Adrenal gland (tissue), 12 donors: ENCODE measurements around the gene PTPN18. TPM values are rescaled to one million over a fixed set of nuclear protein-coding genes. Genes with fewer than 3 reads are reported as not detected.
A peak's percentile ranks its signal among the peaks of the same experiment; 100 is the strongest.

ENCODE experiments used
- DNase-seq, 7 donors: peaks; one replicate each; pipeline ENCODE4 v3.0.0-alpha.2; 2019 to 2020
- H3K27ac ChIP-seq, 5 donors: fragments of 200-600 bp; sonication (generic) in 4 of 5; 1 replicate in 3 of 5; 2 replicates in 2 of 5; pipeline versions ENCODE4 v1.5.1 to v1.8.0; 2016 to 2020; ENCODE audit warnings: mild to moderate bottlenecking in 1 of 5
- H3K27me3 ChIP-seq: fragments of 200-600 bp; 2 replicates; pipeline ENCODE4 v1.8.0; 2021
- H3K36me3 ChIP-seq, 2 donors: fragments of 200-600 bp; replicated peaks in 1 of 2; 1 replicate in 1 of 2; 2 replicates in 1 of 2; pipeline versions ENCODE4 v1.5.1 to v1.8.0; 2018 to 2022
- H3K4me1 ChIP-seq, 2 donors: fragments of 200-600 bp; replicated peaks in 1 of 2; 1 replicate in 1 of 2; 2 replicates in 1 of 2; pipeline versions ENCODE4 v1.5.1 to v1.8.0; 2018 to 2021
- H3K4me3 ChIP-seq, 4 donors: fragments of 200-600 bp; sonication (generic) in 3 of 4; one replicate each; pipeline ENCODE4 v1.5.1; 2016 to 2018
- H3K9me3 ChIP-seq, 3 donors: fragments of 200-600 bp; sonication (generic) in 1 of 3; replicated peaks in 1 of 3; 1 replicate in 2 of 3; 2 replicates in 1 of 3; pipeline versions ENCODE4 v1.5.1 to v1.8.0; 2016 to 2021
- POLR2A ChIP-seq, 2 donors: fragments of 450-650 bp; IDR thresholded peaks; one replicate each; pipeline ENCODE4 v1.6.1; 2017; ENCODE audit warnings: antibody characterized with exemption in 2 of 2, mild to moderate bottlenecking in 2 of 2, moderate library complexity in 1 of 2
- WGBS, 4 donors: extraction: QIAGEN DNeasy Blood & Tissue Kit in 2 of 4; methylation state at CpG; one replicate each; pipeline versions ENCODE4 v1.1.5 to v1.1.7; 2013 to 2017; 5-methylcytosine and 5-hydroxymethylcytosine counted together
- intact Hi-C, 2 donors: fragments of 100-400 bp; cut with DNase I; formaldehyde crosslinking; loops; one replicate each; pipeline versions ENCODE4 v1.14.1 to v1.15.0; 2022 to 2023
- polyA plus RNA-seq, 3 donors: library from polyadenylated mRNA; stranded (reverse); fragments of 200-250 nt in 2 of 3; fragments of 350-450 nt in 1 of 3; fragmentation: Illumina TruSeq in 1 of 3; extraction: RNeasy Lipid Tissue Mini Kit (QIAGEN cat#74804) in 1 of 3; gene quantifications; one replicate each; pipeline ENCODE4 v1.2.3, GENCODE V29; 2013 to 2014
- total RNA-seq, 9 donors: library from RNA; depleted of rRNA in 4 of 9; stranded (reverse); fragments of >200 nt in 4 of 9; fragments of 120-200 nt in 1 of 9; fragmentation: NEBNext Ultra II Directional in 1 of 9; extraction: Animal tissue kit (Norgen Biotek cat#: 25700) in 1 of 9; gene quantifications; one replicate each; pipeline versions ENCODE4 v1.1.0 to v1.2.4, GENCODE V29; 2013 to 2023
- TF ChIP-seq, protein P1 (sequence below), 6 experiments: fragments of 450-650 bp in 4 of 6; fragments of 200-600 bp in 2 of 6; sonication (generic) in 1 of 6; IDR thresholded peaks; 1 replicate in 5 of 6; 2 replicates in 1 of 6; pipeline versions ENCODE4 v1.5.1 to v1.8.0; 2016 to 2021; ENCODE audit warnings: antibody characterized with exemption in 6 of 6, mild to moderate bottlenecking in 2 of 6, moderate library complexity in 1 of 6
- donor health status: healthy with polysubstance abuse.
- donor health status: Bipolar disorder and iron deficiency.
- donor health status: DM: yes; HTN: yes; CAD: no.
- donor health status: DM: no; HTN: no; CAD: no.
- donor health status: DM: no; HTN: no; CAD: no.
- donor health status: DM: yes; HTN: yes; CAD: no.

Gene PTPN18
- total and polyA plus RNA-seq, 12 donors, result 7.4 to 74.1 (median 42.1) TPM

DNA sequence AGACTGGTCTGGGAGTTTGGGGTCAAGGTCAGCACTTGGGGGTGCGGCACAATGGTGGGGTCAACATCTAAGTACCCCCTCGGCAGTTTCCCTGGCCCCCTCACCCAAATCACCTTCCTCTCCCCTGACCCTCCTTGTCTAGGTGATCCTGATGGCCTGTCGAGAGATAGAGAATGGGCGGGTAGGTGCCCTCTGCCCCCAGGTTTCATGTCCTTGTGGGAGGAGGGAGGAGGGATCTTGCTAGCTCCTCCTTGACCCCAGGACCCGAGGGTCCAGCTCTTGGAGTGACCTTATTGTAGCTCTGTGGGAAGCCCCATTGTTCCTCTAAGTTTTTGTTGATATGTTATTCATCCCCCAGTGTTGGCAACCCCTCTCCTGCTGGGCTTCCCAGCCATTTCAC is 3.6 kb downstream of the PTPN18 start:
- no peaks in the 10 kb centered on the region for H3K36me3 ChIP-seq
- TF ChIP-seq, protein P1, sequence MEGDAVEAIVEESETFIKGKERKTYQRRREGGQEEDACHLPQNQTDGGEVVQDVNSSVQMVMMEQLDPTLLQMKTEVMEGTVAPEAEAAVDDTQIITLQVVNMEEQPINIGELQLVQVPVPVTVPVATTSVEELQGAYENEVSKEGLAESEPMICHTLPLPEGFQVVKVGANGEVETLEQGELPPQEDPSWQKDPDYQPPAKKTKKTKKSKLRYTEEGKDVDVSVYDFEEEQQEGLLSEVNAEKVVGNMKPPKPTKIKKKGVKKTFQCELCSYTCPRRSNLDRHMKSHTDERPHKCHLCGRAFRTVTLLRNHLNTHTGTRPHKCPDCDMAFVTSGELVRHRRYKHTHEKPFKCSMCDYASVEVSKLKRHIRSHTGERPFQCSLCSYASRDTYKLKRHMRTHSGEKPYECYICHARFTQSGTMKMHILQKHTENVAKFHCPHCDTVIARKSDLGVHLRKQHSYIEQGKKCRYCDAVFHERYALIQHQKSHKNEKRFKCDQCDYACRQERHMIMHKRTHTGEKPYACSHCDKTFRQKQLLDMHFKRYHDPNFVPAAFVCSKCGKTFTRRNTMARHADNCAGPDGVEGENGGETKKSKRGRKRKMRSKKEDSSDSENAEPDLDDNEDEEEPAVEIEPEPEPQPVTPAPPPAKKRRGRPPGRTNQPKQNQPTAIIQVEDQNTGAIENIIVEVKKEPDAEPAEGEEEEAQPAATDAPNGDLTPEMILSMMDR (IDR thresholded peaks at IDR 0.05), result no peak
- TF ChIP-seq POLR2A (IDR thresholded peaks at IDR 0.05), result no peak
- peak in 1 of 7 donors; percentile 10 for DNase-seq
- H3K4me1 ChIP-seq, result peaks cover 8 to 18% of the 10 kb centered on the region in 2 donors
- WGBS, 4 donors, result 75 to 96% (median 90%) methylated on average over 5 of the region's 5 CpGs
- H3K27me3 ChIP-seq, result no peaks in the 10 kb centered on the region
- intact Hi-C loops, result no loop called here
- no peak overlapping the region for H3K4me3 ChIP-seq
- no peak overlapping the region for H3K27ac ChIP-seq
- H3K9me3 ChIP-seq, result no peaks in the 10 kb centered on the region

DNA sequence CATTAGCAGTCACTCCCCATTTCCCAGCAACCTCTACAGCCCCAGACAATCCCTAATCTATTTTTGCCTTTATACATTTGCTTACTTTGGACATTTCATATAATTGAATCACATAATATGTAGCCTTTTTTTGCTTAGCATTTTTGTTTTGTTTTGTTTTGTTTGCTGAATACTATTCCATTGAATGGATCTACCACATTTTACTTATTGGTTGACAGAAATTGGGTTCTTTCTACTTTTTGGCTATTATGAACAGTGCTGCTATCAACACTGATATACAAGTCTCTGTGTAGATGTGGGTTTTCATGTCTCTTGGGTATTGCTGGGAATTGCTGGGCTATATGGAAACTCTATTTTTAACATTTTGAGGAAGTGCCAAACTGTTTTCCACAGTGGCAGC is 7.6 kb downstream of the PTPN18 start:
- Histone ChIP-seq H3K9me3 (no peaks in the 10 kb centered on the region), H3K36me3 (no peaks in the 10 kb centered on the region), H3K27me3 (no peaks in the 10 kb centered on the region), H3K27ac (no peak overlapping the region), H3K4me1 (no peaks in the 10 kb centered on the region), H3K4me3 (no peak overlapping the region)
- no peak for DNase-seq
- intact Hi-C loops, result no loop called here
- TF ChIP-seq, protein P1 (IDR thresholded peaks at IDR 0.05), result no peak
- no peak for TF ChIP-seq POLR2A (IDR thresholded peaks at IDR 0.05)

DNA sequence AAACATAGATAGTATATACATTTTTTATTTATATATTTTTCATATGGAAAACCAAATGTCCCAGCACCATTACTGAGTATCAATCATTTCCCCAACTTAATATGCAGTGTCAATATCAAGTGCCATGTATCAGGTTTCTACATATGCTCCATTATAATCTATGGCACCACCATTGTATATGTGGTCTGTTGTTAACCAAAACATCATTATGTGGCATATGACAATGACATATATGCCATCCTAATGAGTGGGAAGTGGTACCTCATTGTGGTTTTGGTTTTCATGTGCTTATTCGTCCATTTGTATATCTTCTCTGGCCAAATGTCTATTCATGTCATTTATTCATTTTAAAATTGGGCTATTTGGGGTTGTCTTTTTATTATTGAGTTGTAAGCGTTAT is 9.2 kb downstream of the PTPN18 start:
- no peak overlapping the region for H3K27ac ChIP-seq
- no peaks in the 10 kb centered on the region for H3K36me3 ChIP-seq
- WGBS, 4 donors, result 78 to 89% (median 84%) methylated on average over 2 of the region's 2 CpGs
- H3K27me3 ChIP-seq, result no peaks in the 10 kb centered on the region
- TF ChIP-seq, protein P1 (IDR thresholded peaks at IDR 0.05), result no peak
- TF ChIP-seq POLR2A (IDR thresholded peaks at IDR 0.05), result no peak
- DNase-seq, result no peak
- no peak overlapping the region for H3K4me3 ChIP-seq
- intact Hi-C loops, result no loop called here
- no peaks in the 10 kb centered on the region for H3K4me1 ChIP-seq
- H3K9me3 ChIP-seq, result no peaks in the 10 kb centered on the region

DNA sequence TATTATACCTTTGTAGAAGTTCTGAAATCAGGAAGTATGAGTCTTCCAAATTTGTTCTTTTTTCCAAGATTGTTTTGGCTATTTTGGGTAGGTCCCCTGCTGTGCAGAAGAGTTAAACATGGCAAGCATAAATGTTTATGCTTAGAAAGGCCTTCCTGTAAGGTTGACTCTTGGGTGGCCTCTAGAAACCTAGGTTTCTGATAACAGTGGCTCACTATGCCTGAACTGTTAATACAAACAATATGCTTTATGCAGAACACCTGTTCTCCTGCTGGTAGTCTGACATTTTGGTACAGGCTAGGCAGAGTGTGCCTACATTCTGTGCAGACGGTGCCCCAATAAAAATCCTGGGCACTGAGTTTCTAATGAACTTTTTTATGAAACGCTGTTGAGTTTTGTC is 10.1 kb downstream of the PTPN18 start:
- no peaks in the 10 kb centered on the region for H3K4me1 ChIP-seq
- 87 to 95% (median 92%) methylated on average over 2 of the region's 2 CpGs for WGBS, 4 donors
- intact Hi-C loops, result no loop called here
- DNase-seq, result no peak
- TF ChIP-seq, protein P1 (IDR thresholded peaks at IDR 0.05), result no peak
- no peak for TF ChIP-seq POLR2A (IDR thresholded peaks at IDR 0.05)
- no peaks in the 10 kb centered on the region for H3K9me3 ChIP-seq
- no peaks in the 10 kb centered on the region for H3K36me3 ChIP-seq
- H3K27ac ChIP-seq, result no peak overlapping the region
- no peak overlapping the region for H3K4me3 ChIP-seq
- H3K27me3 ChIP-seq, result no peaks in the 10 kb centered on the region
